GM23338 (cell line): ENCODE results near the gene RAB43. TPM values are rescaled to one million over a fixed set of nuclear protein-coding genes. Genes with fewer than 3 reads are reported as not detected.

Experiments used
- ATAC-seq: fragments of 200-7000 bp; cut with Tn5 transposase; 3 replicates; pipeline ENCODE4 v1.9.1; 2020
- DNase-seq: peaks from one replicate; pipeline ENCODE4 v3.0.0-alpha.2; 2015; ENCODE audit warnings: low spot score
- H2AFZ ChIP-seq: fragments of 200-600 bp; sonication (generic); 2 replicates; pipeline ENCODE4 v1.8.0; 2016; ENCODE audit warnings: antibody characterized with exemption, mild to moderate bottlenecking, moderate library complexity
- H3F3A ChIP-seq: fragments of 200-600 bp; sonication (generic); replicated peaks from 2 replicates; pipeline ENCODE4 v1.8.0; 2017; ENCODE audit warnings: antibody characterized with exemption, mixed run types, low read depth
- H3K27ac ChIP-seq: fragments of 200-600 bp; sonication (generic); 2 replicates; pipeline ENCODE4 v1.6.1; 2016; ENCODE audit warnings: low read depth
- H3K27me3 ChIP-seq: fragments of 200-600 bp; sonication (generic); 2 replicates; pipeline ENCODE4 v1.8.0; 2016; ENCODE audit warnings: mild to moderate bottlenecking, mixed run types, moderate library complexity; ENCODE audit not compliant: insufficient read depth
- H3K36me3 ChIP-seq: fragments of 200-600 bp; sonication (generic); 2 replicates; pipeline ENCODE4 v1.8.0; 2016; ENCODE audit warnings: mild to moderate bottlenecking; ENCODE audit not compliant: insufficient read depth
- H3K4me1 ChIP-seq: fragments of 200-600 bp; sonication (generic); 2 replicates; pipeline ENCODE4 v1.8.0; 2016; ENCODE audit warnings: mild to moderate bottlenecking, moderate library complexity; ENCODE audit not compliant: insufficient read depth
- H3K4me2 ChIP-seq: fragments of 200-600 bp; sonication (generic); 2 replicates; pipeline ENCODE4 v1.7.1; 2017; ENCODE audit warnings: mixed run types
- H3K4me3 ChIP-seq: fragments of 200-600 bp; sonication (generic); 2 replicates; pipeline ENCODE4 v1.6.1; 2016; ENCODE audit warnings: mixed run types
- H3K79me2 ChIP-seq: fragments of 200-600 bp; sonication (generic); replicated peaks from 2 replicates; pipeline ENCODE4 v1.8.0; 2017; ENCODE audit warnings: mild to moderate bottlenecking; ENCODE audit not compliant: insufficient read depth
- H3K9me2 ChIP-seq: fragments of 200-600 bp; sonication (generic); 2 replicates; pipeline ENCODE4 v1.8.0; 2017; ENCODE audit not compliant: insufficient read depth
- H4K20me1 ChIP-seq: fragments of 200-600 bp; sonication (generic); replicated peaks from 2 replicates; pipeline ENCODE4 v1.8.0; 2017; ENCODE audit warnings: mild to moderate bottlenecking; ENCODE audit not compliant: insufficient read depth
- H3K27ac Mint-ChIP-seq: 2 replicates; pipeline ENCODE4 v1.8.0; 2020; ENCODE audit warnings: inconsistent platforms, mild to moderate bottlenecking, moderate library complexity, mixed read lengths
- H3K27me3 Mint-ChIP-seq: 3 replicates; pipeline ENCODE4 v1.8.0; 2022; ENCODE audit warnings: low read depth, mild to moderate bottlenecking, moderate library complexity, mixed read lengths, inconsistent platforms; ENCODE audit not compliant: insufficient read depth, poor library complexity
- H3K36me3 Mint-ChIP-seq: 3 replicates; pipeline ENCODE4 v1.8.0; 2021; ENCODE audit warnings: low read depth, mild to moderate bottlenecking, inconsistent platforms, moderate library complexity, mixed read lengths
- H3K4me1 Mint-ChIP-seq: 3 replicates; pipeline ENCODE4 v1.8.0; 2020; ENCODE audit warnings: mild to moderate bottlenecking, inconsistent platforms, mixed read lengths
- H3K4me3 Mint-ChIP-seq: 3 replicates; pipeline ENCODE4 v1.8.0; 2021; ENCODE audit warnings: moderate library complexity, mild to moderate bottlenecking, inconsistent platforms, mixed read lengths
- H3K9me3 Mint-ChIP-seq: 3 replicates; pipeline ENCODE4 v1.8.0; 2020; ENCODE audit warnings: moderate library complexity, mild to moderate bottlenecking, inconsistent platforms, mixed read lengths
- ETS1 ChIP-seq: IDR thresholded peaks from 2 replicates; pipeline ENCODE4 v1.6.1; 2016; ENCODE audit warnings: antibody characterized with exemption
- EZH2phosphoT487 ChIP-seq: fragments of 200-600 bp; sonication (generic); IDR thresholded peaks from one replicate; pipeline ENCODE4 v1.8.1; 2018; ENCODE audit warnings: antibody characterized with exemption; ENCODE audit not compliant: unreplicated experiment
- NANOG ChIP-seq: IDR thresholded peaks from 2 replicates; pipeline ENCODE4 v1.6.1; 2016; ENCODE audit warnings: antibody characterized with exemption, borderline replicate concordance
- STAT1 ChIP-seq: IDR thresholded peaks from one replicate; pipeline ENCODE4 v1.6.1; 2016; ENCODE audit warnings: antibody characterized with exemption; ENCODE audit not compliant: unreplicated experiment
- ZNF331 ChIP-seq: fragments of 250-450 bp; sonication (Bioruptor Pico); IDR thresholded peaks from 2 replicates; pipeline ENCODE4 v1.5.0; 2020; ENCODE audit warnings: low read depth, mild to moderate bottlenecking, moderate library complexity
- ZNF462 ChIP-seq: fragments of 250-450 bp; sonication (Bioruptor Pico); IDR thresholded peaks from 2 replicates; pipeline ENCODE4 v1.5.0; 2020; ENCODE audit warnings: mild to moderate bottlenecking, moderate library complexity
- polyA plus RNA-seq: library from polyadenylated mRNA; unstranded; fragments of >200 nt; fragmentation: Nextera tagmentation; extraction: Ambion mirVana; gene quantifications from 2 replicates; pipeline ENCODE4 v1.2.1, GENCODE V29; 2016
- total RNA-seq: library from RNA; depleted of rRNA; stranded (reverse); fragments of >200 nt; shearing (Covaris generic); gene quantifications from 2 replicates; pipeline ENCODE4 v1.2.3, GENCODE V29; 2014

RAB43 gene
- total and polyA plus RNA-seq, 2 experiments from 2014 or later, result 5.7 to 37.0 TPM

GRCh38 chr3:129060276-129061022 is 61.2 kb downstream of the RAB43 start, which contains the start of gene GP9:
TSS of gene GP9 (plus strand) at chr3:129060779. CDS start at chr3:129061740, 961 bp downstream.
- no peaks in the 10 kb centered on the region for H3K9me2 ChIP-seq
- H3K27me3 Mint-ChIP-seq, result peaks cover 8% of the 10 kb centered on the region
- no peaks in the 10 kb centered on the region for H4K20me1 ChIP-seq
- H3K36me3 ChIP-seq, result no peaks in the 10 kb centered on the region
- ATAC-seq, result no peak
- peaks cover 5% of the 10 kb centered on the region for H3K4me1 Mint-ChIP-seq
- no peak within 1 kb of the TSS for H3K27ac Mint-ChIP-seq
- no peak within 1 kb of the TSS for H3K4me3 Mint-ChIP-seq
- H2AFZ ChIP-seq, result peak within 1 kb of the TSS; percentile 28; the same call in 1 of the 2 replicates
- H3K27me3 ChIP-seq, result no peaks in the 10 kb centered on the region
- H3K27ac ChIP-seq, result no peak within 1 kb of the TSS
- no peaks in the 10 kb centered on the region for H3K79me2 ChIP-seq
- no peaks in the 10 kb centered on the region; the same call in 2 of the 3 replicates for H3K36me3 Mint-ChIP-seq
- TF ChIP-seq NANOG (no peak), EZH2phosphoT487 (no peak)
- no peak within 1 kb of the TSS for H3K4me3 ChIP-seq
- DNase-seq, result no peak
- no peaks in the 10 kb centered on the region for H3K4me1 ChIP-seq
- H3K9me3 Mint-ChIP-seq, result no peaks in the 10 kb centered on the region
- no peaks in the 10 kb centered on the region for H3F3A ChIP-seq
- no peak within 1 kb of the TSS for H3K4me2 ChIP-seq

- Histone ChIP-seq H2AFZ (no peak overlapping the region), H3K27me3 (no peaks in the 10 kb centered on the region), H3K4me1 (no peaks in the 10 kb centered on the region), H3K79me2 (no peaks in the 10 kb centered on the region), H3K9me2 (no peaks in the 10 kb centered on the region), H3K36me3 (no peaks in the 10 kb centered on the region), H3K27ac (no peak overlapping the region), H4K20me1 (no peaks in the 10 kb centered on the region), H3F3A (no peaks in the 10 kb centered on the region), H3K4me2 (no peak overlapping the region), H3K4me3 (no peak overlapping the region)
- DNase-seq, result no peak
- ATAC-seq, result no peak
- no peak for TF ChIP-seq ETS1
- no peak for TF ChIP-seq NANOG
- TF ChIP-seq STAT1, result no peak
- TF ChIP-seq ZNF331 (CRISPR knock-in tag), result no peak
- Mint-ChIP-seq H3K4me1 (peaks cover 5% of the 10 kb centered on the region), H3K27ac (no peak overlapping the region), H3K27me3 (peaks cover 3% of the 10 kb centered on the region), H3K4me3 (no peak overlapping the region), H3K36me3 (no peaks in the 10 kb centered on the region; the same call in 2 of the 3 replicates), H3K9me3 (no peaks in the 10 kb centered on the region)
These were observed 62.2 kb downstream of the RAB43 start for GRCh38 chr3:129059311-129059958.

- H3K27me3 Mint-ChIP-seq, result peaks cover 3% of the 10 kb centered on the region
- peaks cover 5% of the 10 kb centered on the region for H3K4me1 Mint-ChIP-seq
- H3K4me2 ChIP-seq, result no peak overlapping the region
- H3K9me2 ChIP-seq, result no peaks in the 10 kb centered on the region
- H3K27ac Mint-ChIP-seq, result no peak overlapping the region
- no peaks in the 10 kb centered on the region; the same call in 2 of the 3 replicates for H3K36me3 Mint-ChIP-seq
- H3K4me3 Mint-ChIP-seq, result no peak overlapping the region
- no peaks in the 10 kb centered on the region for H3K79me2 ChIP-seq
- no peaks in the 10 kb centered on the region for H3K9me3 Mint-ChIP-seq
- H3K4me1 ChIP-seq, result no peaks in the 10 kb centered on the region
- H3K4me3 ChIP-seq, result no peak overlapping the region
- no peaks in the 10 kb centered on the region for H3K27me3 ChIP-seq
- H3K36me3 ChIP-seq, result no peaks in the 10 kb centered on the region
- ATAC-seq (no peak; the same call in 2 of the 3 replicates), DNase-seq (peak; percentile 24)
- H2AFZ ChIP-seq, result no peak overlapping the region
- H3K27ac ChIP-seq, result no peak overlapping the region
- no peaks in the 10 kb centered on the region for H4K20me1 ChIP-seq
- H3F3A ChIP-seq, result no peaks in the 10 kb centered on the region
- TF ChIP-seq ZNF462 (CRISPR knock-in tag), result no peak
These were observed 63.0 kb downstream of the RAB43 start for GRCh38 chr3:129058441-129059200.
